Measurements from ENCODE around the gene CGB5. TPM values are rescaled to one million over a fixed set of nuclear protein-coding genes. Genes with fewer than 3 reads are reported as not detected.
"Not testable (repeated sequence)": the region's sequence is repeated elsewhere in the genome, so short reads cannot be mapped to it uniquely, and the experiment has no call there.

CGB5 gene
- total RNA-seq (2014; rRNA removed; shearing (Covaris generic)) = not detected in 2 replicates
- not detected in 2 replicates for polyA plus RNA-seq (2015; cell fraction: cytosol; rRNA removed)
- polyA plus RNA-seq (2015; cell fraction: nucleus; rRNA removed) = not detected in 2 replicates

DNA sequence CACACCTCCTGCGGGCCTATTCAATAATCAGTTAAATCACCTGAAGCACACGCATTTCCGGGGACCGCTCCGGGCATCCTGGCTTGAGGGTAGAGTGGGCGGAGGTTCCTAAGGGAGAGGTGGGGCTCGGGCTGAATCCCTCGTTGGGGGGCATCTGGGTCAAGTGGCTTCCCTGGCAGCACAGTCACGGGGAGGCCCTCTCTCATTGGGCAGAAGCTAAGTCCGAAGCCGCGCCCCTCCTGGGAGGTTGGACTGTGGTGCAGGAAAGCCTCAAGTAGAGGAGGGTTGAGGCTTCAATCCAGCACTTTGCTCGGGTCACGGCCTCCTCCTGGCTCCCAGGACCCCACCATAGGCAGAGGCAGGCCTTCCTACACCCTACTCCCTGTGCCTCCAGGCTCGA lies at the start of gene CGB5:
Gene CGB5, plus strand, starts transcription at position 301 of the 400 bp plus-strand sequence. CDS start 362 bp downstream, outside the sequence.
- in situ Hi-C loops (cut with HindIII; ENCODE audit: low pct_unique_long_range_greater_than_20kb, low sequenced_read_pairs); DNase-seq (ENCODE audit: low read depth, low spot score): not testable (repeated sequence)

DNA sequence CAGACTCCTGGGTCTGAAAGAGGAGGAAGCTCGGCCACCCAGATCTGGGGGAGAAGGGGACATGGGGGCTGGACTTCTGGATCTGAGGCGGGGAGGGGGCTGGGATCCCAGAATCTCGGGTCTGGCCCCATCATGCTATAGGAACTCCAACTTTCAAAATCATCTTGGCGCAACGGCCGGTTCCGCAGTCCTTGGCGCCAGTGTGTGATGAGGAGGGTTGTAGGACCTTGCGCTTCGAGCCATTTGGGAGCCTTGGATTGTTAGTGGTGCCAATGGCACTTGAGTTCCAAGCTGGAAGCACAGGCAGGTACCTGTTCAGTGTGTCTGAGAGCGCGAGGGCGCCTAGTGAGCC lies 49.6 kb upstream of the CGB5 start:
- DNase-seq (ENCODE audit: low read depth, low spot score) = no peak
- in situ Hi-C loops (cut with HindIII; ENCODE audit: low pct_unique_long_range_greater_than_20kb, low sequenced_read_pairs) = no loop called here

DNA sequence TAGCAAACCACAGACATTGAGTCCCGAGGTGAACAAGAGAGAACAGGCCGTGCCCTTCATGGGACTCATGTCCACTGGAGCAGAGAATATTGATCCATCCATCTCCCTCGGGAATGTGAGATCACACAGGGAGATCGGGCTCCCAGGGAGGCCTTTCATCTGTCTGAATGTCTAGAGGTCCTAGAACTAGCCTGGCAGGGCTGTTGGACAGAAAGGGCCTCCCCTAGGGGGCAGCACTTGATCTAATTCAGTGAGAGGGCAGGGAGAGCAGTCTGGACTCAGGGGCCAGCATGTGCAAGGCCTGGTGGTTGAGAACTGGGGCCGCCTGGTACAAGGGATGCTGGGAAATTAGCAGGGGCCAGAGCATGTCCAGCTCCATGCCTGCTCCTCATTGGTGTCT lies 45.7 kb upstream of the CGB5 start:
- in situ Hi-C loops (cut with HindIII; ENCODE audit: low pct_unique_long_range_greater_than_20kb, low sequenced_read_pairs) = no loop called here
- peak; percentile 90 for DNase-seq (ENCODE audit: low read depth, low spot score)

DNA sequence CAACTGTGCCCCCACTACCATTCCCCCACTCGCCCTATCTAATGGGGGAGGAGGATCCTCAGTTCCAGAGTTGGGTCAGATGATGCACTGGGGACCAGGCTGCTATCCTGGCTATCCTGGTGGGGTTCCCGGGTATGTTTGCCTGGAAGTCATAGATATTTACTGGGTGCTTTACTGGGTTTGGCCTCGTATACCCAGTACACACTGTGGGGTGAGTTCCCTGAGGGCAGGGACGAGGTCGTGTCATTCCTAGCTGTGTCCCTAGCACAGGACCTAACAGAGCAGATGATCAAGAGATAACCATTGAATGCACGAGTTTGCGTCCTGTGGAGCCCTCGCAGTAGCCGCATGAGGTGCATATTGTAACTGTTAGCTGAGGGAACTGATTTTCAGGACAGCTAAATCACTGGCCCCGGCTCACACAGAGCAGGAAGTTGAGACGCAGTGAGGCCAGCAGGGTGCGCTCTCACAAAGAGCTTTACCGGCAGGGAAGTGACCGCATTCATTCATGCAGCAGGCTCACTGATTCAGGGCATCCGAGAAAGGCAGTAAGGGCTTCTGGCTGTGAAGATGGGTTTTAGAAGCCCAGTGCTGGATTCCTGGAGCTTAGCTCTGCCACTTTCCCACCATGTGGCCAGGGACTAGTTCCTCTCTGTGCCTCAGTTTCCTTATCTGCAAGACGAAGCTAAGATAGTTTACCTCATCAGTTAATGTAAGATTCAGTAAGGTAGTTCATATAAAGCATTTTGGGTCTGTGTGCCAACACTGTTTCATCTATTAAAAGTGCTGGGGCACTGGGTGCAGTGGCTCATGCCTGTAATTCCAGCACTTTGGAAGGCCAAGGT lies 43.9 kb upstream of the CGB5 start:
- DNase-seq (ENCODE audit: low read depth, low spot score) = peak; percentile 82
- in situ Hi-C loops (cut with HindIII; ENCODE audit: low pct_unique_long_range_greater_than_20kb, low sequenced_read_pairs) = no loop called here

DNA sequence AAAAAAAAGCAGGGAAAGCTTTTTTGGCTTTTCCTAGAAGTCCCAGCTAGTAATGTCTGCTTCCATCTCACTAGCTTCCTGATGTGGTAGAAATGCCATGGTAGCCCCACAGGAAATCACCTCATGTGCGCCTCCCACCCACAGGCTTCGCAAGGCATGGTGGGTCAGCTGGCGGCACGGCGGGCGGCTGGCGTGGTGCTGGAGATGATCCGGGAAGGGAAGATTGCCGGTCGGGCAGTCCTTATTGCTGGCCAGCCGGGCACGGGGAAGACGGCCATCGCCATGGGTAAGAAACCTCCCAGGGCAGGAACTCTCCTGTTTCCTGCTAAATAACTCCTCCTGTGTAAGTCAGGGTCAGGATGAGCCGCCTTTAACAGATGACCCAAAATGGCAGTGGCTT lies 39.5 kb upstream of the CGB5 start:
- in situ Hi-C loops (cut with HindIII; ENCODE audit: low pct_unique_long_range_greater_than_20kb, low sequenced_read_pairs) = no loop called here
- no peak for DNase-seq (ENCODE audit: low read depth, low spot score)

DNA sequence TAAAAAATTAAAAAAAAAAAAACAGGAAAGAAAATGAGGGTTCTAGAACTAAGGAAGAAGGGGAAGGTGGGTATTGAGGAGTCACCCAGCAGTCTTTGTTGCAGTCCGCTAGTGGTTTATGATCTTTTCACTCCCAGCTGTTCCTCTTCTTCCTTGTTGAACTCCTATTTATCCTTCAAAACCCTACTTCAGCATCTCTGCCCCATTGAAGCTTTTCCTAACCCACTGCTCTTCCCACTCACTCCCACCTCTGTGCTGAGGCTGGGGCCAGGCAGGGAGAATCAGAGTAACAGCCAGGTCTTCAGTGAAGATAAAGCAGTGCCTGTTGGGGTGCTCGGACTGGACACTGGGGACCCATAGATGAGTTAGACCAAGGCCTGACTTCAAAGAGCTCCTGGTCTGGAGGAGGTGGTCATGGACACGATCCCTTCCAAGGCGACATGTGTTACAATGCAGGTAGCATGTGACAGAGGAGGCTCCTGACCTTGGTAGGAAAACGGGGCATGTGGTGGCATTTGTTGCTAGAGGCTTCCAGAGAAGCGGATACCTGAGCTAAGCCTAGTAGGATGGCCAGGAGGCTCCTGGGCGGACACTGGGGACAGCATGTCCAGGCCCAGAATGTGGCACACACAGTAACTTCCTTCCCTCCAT lies 38.6 kb upstream of the CGB5 start:
- no peak for DNase-seq (ENCODE audit: low read depth, low spot score)
- in situ Hi-C loops (cut with HindIII; ENCODE audit: low pct_unique_long_range_greater_than_20kb, low sequenced_read_pairs) = no loop called here

DNA sequence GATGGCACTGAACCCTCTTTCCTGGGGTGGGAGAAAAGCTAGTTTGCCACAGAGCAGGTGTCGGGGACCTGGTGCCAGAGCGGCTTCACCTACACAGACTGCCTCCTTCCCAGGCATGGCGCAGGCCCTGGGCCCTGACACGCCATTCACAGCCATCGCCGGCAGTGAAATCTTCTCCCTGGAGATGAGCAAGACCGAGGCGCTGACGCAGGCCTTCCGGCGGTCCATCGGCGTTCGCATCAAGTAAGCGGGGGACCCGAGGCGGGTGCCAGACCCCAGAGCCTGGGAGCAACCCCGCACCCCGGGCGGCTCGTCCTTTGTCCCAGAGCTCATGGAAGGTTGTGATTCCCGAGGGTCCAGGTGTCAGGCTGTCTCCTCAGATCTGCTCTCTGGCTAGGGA lies 36.7 kb upstream of the CGB5 start:
- DNase-seq (ENCODE audit: low read depth, low spot score) = no peak
- in situ Hi-C loops (cut with HindIII; ENCODE audit: low pct_unique_long_range_greater_than_20kb, low sequenced_read_pairs) = no loop called here

DNA sequence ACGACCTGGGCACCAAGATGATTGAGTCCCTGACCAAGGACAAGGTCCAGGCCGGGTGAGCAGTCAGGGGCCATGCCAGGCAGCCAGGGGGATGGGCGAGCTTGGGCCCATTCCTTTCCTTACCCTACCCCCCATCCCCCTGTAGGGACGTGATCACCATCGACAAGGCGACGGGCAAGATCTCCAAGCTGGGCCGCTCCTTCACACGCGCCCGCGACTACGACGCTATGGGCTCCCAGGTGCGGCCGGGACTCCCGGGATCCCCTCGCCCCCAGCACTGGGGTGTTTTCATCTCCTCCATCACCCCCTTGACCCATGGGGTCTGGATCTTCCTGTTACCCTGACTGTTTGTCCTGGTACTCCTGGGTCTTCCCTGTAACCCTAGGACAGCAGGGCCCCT lies 33.8 kb upstream of the CGB5 start:
- in situ Hi-C loops (cut with HindIII; ENCODE audit: low pct_unique_long_range_greater_than_20kb, low sequenced_read_pairs) = no loop called here
- DNase-seq (ENCODE audit: low read depth, low spot score) = no peak

DNA sequence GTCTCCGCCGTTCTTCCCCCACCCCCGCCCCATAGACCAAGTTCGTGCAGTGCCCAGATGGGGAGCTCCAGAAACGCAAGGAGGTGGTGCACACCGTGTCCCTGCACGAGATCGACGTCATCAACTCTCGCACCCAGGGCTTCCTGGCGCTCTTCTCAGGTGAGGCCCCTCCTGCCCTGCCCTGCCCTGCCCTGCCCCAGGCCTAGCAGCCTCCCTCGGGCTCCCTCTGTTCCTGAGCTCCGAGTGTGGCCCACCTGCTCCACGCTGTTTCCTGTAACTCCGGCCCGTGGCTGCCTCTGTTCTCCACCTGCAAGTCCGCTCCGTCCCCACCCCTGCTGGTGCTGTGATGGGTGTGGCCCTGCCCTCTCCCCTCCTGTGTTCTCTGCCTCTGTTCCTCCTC lies 33.2 kb upstream of the CGB5 start:
- DNase-seq (ENCODE audit: low read depth, low spot score) = no peak
- in situ Hi-C loops (cut with HindIII; ENCODE audit: low pct_unique_long_range_greater_than_20kb, low sequenced_read_pairs) = no loop called here

DNA sequence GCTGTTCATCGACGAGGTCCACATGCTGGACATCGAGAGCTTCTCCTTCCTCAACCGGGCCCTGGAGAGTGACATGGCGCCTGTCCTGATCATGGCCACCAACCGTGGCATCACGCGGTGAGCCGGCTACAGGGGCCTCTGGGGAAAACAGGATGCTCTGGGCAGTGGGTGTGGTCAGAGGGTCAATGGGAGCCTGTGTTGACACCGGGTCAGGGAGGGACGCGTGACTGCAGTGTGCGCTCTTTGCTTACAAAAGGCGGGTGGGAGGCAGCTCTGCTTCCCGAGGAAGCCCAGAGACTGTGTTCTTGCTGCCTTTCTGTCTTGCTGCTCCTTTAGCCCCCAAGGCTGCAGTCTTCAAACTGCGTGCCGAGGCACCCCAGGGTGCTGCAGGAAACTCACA lies 32.5 kb upstream of the CGB5 start:
- in situ Hi-C loops (cut with HindIII; ENCODE audit: low pct_unique_long_range_greater_than_20kb, low sequenced_read_pairs) = no loop called here

DNA sequence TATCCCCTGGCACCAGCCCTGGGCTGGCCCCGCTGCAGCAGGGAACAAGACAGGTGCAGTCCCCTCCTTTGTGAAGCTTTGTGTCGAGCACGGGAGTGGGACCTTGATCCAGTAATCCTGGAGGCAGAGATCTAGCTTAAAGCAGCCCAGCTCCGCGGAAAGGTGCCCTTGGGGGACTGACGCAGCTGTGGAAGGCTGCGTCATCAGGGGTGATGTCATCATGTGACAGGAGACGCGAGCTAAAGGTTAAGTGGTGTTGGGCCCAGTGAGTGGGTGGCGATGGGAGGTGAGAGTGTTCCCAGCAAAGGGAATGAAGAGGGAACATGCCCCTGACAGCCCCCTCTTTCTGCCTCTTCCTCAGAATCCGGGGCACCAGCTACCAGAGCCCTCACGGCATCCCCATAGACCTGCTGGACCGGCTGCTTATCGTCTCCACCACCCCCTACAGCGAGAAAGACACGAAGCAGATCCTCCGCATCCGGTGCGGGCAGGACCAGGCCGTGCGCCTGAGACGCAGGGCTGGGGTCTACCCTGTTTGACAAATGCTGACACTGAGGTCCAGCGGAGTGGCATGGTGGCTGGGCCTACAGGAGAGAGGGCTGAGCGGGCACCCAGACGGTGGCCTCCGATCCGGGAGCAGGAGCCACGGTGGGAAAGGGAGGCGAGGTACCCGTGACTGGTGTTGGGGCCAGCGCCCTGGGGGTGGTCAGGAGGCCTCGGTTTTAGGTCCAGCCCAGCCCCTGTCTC lies 29.4 kb upstream of the CGB5 start:
- in situ Hi-C loops (cut with HindIII; ENCODE audit: low pct_unique_long_range_greater_than_20kb, low sequenced_read_pairs) = no loop called here

More for the DNA sequence above, 32.5 kb upstream of the CGB5 start:
- DNase-seq (ENCODE audit: low read depth, low spot score) = peak; percentile 83

DNA sequence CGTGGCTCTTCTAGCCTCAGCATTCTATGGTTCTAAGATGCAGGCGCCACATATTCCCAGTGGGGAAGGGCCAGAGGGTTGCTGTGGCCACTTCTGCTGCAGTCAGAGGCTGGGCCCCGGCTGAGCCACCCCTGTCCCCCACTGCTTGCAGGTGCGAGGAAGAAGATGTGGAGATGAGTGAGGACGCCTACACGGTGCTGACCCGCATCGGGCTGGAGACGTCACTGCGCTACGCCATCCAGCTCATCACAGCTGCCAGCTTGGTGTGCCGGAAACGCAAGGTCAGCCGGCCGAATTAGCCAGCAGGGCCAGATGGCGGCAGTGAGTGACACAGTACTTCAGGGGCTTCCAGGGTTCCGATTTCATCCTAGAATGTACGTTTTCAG lies 28.8 kb upstream of the CGB5 start:
- in situ Hi-C loops (cut with HindIII; ENCODE audit: low pct_unique_long_range_greater_than_20kb, low sequenced_read_pairs) = no loop called here
- DNase-seq (ENCODE audit: low read depth, low spot score) = no peak

More for the DNA sequence above, 29.4 kb upstream of the CGB5 start:
- DNase-seq (ENCODE audit: low read depth, low spot score) = peak; percentile 65

DNA sequence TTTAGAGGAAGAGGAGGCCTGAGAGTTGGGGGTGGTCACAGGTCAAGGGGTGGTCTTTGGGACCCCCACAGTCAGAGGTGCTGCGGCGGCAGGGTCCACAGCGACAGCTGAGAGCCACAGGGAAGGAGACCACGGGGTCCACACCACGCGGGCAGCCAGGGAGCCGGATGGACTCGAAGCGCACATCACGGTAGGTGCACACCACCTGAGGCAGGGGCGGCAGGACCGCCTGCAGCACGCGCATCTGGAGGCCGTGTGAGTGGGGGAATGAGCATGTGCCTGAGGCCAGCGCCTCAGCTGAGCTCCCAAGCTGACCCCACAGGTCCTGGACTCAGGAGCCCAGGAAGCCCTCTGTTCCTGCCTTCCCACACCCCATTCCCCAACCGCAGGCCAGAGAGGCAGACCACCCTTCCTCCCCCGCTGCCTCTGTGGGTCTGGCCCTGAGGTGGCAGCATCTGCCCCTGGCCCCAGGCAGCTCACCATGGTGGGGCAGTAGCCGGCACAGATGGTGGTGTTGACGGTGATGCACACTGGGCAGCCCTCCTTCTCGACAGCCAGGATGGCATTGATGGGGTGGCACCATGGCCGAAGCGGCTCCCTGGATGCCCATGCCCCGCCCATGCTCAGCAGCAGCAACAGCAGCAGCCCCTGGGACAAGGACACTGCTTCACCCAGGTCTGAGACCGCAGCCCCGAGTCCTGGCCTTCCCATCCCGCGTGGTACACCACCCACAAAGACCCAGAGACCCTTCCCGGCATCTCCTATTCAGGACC lies 27.4 kb upstream of the CGB5 start:
- DNase-seq (ENCODE audit: low read depth, low spot score) = no peak
- in situ Hi-C loops (cut with HindIII; ENCODE audit: low pct_unique_long_range_greater_than_20kb, low sequenced_read_pairs) = no loop called here

DNA sequence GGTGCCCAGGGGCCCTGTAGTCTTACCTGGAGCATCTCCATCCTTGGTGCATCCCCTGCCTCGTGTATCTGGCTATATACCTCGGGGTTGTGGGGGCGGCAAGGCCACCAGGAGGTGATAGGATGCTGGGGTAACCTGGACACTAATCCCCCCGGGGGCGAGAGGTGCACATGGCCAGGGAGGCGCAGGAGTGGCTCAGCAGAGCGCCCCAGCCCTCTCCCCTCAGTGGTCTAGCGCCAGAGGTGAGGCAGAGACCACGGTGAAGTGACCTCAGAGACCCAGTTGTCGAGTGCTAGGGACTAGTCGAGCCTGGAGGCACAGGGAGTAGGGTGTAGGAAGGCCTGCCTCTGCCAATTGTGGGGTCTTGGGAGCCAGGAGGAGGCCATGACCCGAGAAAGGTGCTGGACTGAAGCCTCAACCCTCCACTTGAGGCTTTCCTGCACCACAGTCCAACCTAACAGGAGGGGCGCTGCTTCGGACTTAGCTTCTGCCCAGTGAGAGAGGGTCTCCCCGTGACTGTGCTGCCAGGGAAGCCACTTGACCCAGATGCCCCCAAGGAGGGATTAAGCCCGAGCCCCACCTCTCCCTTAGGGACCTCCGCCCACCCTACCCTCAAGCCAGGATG lies 26.5 kb upstream of the CGB5 start, which contains the start of gene LHB:
Gene LHB, minus strand, starts transcription at position 51 of the 625 bp plus-strand sequence. Its CDS starts 10 bp downstream, at position 41.
- DNase-seq (ENCODE audit: low read depth, low spot score) = no peak
- in situ Hi-C loops (cut with HindIII; ENCODE audit: low pct_unique_long_range_greater_than_20kb, low sequenced_read_pairs) = no loop called here

DNA sequence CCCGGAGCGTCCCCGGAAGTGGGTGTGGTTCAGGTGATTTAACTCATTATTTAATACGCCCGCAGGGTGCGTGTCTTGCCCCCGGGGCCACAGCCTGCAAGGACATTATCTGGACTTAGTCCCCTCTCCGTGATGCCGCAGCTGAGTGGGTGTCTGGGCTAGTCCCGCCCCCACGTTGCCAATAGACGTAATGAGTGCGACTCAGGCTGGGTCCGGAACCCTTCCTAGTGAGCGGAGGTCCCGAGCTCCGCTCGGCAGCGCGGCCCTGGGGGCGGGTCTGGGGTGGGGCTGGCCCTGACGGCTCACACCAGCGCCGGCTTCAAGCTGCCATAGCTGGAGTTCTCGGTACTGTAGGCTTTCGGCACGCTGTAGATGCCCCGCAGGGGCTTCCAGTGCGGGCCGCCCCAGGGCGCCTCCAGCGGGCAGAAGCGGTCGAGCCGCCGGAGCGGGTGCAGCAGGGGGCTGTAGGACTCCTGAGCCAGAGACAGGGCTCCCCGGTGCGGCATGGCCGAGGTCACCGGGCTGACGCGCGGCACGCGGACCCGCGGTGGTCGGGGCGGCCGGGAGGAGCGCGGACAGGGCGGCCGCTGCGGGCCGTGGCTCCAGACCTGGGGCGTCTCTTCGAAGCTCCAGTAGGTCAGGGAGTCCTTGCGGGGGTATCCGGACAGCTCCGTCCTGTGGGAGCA lies 25.8 kb upstream of the CGB5 start:
- DNase-seq (ENCODE audit: low read depth, low spot score) = peak; percentile 40
- in situ Hi-C loops (cut with HindIII; ENCODE audit: low pct_unique_long_range_greater_than_20kb, low sequenced_read_pairs) = no loop called here

DNA sequence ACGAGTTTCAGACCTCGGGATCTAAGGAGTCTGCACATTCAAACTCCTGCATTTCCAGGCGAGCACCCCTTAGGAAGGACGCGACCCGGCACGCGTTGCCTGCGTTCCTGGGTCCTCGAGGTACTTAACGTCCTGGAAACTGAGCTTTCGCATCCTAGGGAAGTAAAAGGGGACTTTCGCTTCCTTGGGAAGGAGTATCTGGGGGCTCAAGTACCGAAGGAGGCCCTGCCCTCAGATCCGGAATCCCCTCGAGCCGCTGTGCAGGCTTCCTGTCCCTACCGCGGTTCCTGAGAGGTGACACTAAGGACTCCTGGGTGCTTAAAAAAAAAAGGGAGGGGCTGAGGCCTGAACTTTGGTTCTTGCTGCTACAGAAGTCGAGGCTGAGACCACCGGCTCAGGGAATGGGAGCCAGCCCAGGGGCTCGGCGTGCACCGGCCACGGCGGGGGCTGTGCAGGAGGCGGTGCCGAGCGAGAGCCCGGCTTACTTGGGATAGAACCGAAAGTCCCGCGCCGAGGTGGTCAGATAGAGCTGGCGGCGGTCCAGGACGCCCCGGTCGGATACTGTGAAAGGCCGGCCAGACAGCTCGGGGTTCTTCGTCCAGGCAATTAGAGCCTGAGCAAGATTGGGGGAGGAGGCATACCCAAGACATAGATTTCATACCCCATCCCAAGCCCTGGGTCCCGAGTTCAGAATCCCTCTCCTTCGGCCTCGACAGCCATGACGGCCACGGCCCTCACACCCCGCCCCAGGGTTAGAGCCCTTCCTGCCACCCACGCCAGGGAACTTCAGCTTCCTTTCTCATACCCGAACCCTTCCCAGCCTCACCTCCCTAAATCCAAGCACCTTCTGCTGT lies 25.0 kb upstream of the CGB5 start:
- DNase-seq (ENCODE audit: low read depth, low spot score); in situ Hi-C loops (cut with HindIII; ENCODE audit: low pct_unique_long_range_greater_than_20kb, low sequenced_read_pairs): not testable (repeated sequence)

All from SK-MEL-5 (cell line).